HG02870 (cell line): ENCODE measurements around the gene LCLAT1.
"Not testable (repeated sequence)": the region's sequence is repeated elsewhere in the genome, so short reads cannot be mapped to it uniquely, and the experiment has no call there.

Experiments
- ATAC-seq: cut with Tn5 transposase; IDR thresholded peaks from one replicate; pipeline ENCODE4 v1.9.1; 2021; ENCODE audit warnings: mild to moderate bottlenecking, moderate library complexity; ENCODE audit not compliant: unreplicated experiment

LCLAT1 gene

GRCh38 chr2:30453498-30453897 is 6.5 kb downstream of the LCLAT1 start:
- no peak for ATAC-seq

DNA sequence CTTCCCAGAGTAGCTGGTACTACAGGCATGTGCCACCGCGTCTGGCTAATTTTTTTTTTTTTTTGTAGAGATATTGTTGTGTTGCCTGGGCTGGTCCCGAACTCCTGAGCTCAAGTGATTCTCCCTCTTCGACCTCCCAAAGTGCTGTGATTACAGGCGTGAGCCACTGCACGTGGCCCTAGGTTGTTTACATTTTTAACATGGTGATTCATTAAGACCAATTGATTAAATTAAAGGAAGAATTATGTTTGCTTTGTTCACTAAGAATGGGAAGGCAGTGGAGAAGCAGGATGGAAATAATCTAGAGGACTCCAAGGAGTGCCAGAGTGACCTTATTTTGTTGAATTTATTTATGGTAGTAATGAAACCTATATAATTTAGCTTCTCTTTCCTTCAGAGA is 7.5 kb downstream of the LCLAT1 start:
- ATAC-seq: no peak

DNA sequence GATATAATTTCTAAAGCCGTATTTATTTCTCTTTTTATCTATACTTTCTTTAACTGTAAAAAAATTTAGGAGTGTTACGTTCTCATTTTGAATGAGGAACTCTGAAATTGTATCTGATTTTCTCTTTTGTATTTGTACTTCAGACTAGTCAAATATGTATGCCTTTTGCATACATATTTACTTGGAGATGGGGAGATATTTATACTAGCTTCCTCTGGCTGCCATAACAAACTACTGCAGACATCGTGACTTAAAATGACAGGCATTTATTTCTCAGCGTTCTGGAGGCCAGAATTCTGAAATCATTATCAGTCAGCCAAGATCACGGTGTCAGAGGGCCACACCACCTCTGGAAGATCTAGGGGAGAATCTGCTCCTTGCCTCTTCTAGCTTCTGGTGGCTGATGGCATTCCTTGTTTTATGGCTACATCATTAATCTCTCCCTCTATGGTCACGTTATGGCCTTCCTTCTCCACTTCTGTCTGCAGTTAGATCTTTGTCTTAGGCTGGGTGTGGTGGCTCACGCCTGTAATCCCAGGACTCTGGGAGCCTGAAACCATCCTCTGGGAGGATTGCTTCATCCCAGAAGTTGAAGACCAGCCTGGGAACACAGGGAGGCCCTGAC is 8.2 kb downstream of the LCLAT1 start:
- ATAC-seq: no peak

DNA sequence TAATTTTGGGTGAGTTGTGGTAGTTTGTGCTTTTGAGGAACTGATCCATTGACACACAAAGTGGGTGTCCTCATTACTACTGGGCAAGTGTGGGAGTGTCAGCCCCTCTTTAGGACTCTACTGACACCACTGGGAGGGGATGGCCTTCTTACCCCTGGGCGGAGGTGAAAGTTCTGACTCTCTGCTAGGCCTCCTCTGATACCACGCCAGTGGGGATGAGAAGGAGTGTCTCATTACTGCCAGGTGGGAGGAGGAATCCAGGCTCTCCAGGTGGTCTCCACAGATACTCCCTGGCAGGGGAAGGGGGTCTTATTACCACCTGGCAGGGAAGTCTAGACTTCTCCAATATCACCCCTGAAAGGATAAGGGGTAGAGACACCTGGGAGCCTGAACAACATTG is 9.1 kb downstream of the LCLAT1 start:
- ATAC-seq: no peak

- ATAC-seq: no peak
Measured at GRCh38 chr2:30456579-30456978, 9.5 kb downstream of the LCLAT1 start.

- ATAC-seq: no peak
Measured at GRCh38 chr2:30457296-30457695, 10.2 kb downstream of the LCLAT1 start.

DNA sequence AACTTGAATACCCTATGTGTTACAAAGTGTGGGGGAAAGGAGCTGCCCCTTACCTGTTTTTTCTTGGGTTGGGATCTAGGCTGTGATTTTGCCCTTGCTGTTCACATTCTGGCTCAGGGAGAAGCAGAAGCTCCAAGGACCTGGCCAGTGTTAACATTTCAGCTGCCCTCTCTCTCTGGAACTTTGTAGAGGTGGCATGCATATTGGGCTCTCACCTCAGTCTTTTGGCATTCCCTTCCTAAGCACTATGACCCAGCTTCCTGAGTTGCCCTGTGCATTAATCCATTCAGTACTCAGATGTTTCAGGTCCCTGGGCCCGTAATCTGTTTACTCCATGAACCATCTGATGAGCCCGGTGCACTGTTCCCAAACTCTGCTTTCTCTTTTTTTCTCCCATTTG is 12.1 kb downstream of the LCLAT1 start:
- ATAC-seq: no peak

DNA sequence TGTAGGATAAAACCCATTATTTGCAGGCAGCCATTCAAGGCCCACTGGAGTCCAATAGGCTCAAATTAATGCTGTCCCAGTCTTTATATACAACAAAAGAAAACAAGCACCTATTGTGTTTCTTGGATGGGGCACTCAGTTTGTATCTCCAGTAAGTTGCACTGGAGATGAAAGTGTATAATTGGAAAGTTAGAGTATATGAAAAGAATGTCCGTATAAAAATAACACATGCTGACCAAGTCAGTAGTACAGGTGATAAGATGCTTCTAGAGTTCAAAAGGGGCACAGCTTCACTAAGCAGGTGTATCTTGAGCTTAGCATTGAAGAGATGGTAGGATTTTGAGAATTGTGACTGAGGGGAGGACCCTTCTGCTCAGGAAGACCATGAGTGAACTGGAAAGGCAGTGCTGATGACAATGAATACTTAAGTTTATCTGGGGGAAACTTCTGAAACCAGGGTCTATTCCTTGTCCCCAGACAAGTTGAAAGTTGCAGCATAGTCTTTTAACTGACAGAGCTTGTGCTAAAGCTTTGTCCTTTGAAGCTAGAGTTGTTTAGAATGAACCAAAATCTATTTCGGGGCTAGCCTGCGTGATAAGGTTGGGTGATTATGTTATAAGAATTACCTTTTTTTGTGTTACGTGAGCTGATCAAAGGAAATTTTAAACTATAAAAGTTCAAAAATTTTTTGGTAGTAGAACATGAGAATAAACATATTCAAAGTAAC is 15.2 kb downstream of the LCLAT1 start:
- no peak for ATAC-seq

- no peak for ATAC-seq
Measured at GRCh38 chr2:30463535-30463934, 16.5 kb downstream of the LCLAT1 start.

DNA sequence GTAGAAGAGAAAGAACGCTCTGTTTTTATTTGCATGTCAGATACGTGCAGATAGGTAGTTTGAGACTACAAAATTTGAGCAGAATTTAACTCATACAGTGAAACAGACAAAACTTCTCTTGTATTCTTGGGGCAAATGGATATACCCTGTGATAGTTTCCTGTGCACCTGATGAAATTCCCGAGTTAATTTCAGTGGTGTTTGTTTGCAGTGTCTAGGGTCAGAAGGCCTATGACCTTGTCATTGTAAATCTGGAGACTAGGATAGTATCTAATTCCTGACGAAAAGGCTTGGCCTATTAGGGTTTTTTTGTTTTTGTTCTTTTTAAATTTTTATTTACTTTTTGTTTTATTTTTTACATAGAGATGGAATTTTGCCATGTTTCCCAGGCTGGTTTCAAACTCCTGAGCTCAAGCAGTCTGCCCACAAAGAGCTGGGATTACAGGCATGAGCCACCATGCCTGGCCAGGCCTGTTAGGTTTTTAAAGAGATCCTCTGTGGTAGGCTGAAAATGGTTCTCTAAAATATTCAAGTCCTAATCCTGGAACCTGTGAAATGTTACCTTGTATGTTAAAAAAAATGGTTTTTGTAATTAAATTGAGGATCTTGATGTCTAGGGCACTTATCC is 17.6 kb downstream of the LCLAT1 start:
- ATAC-seq: no peak

GRCh38 chr2:30465171-30465545 is 18.1 kb downstream of the LCLAT1 start:
- ATAC-seq: no peak

GRCh38 chr2:30466216-30466615 is 19.2 kb downstream of the LCLAT1 start:
- no peak for ATAC-seq

- not testable (repeated sequence) for ATAC-seq
Measured at GRCh38 chr2:30467062-30467826, 20.2 kb downstream of the LCLAT1 start.

- no peak for ATAC-seq
Measured at GRCh38 chr2:30470426-30470825, 23.4 kb downstream of the LCLAT1 start.

GRCh38 chr2:30472326-30472725 is 25.3 kb downstream of the LCLAT1 start:
- no peak for ATAC-seq

GRCh38 chr2:30475542-30475941 is 28.5 kb downstream of the LCLAT1 start:
- no peak for ATAC-seq

GRCh38 chr2:30476636-30477035 is 29.6 kb downstream of the LCLAT1 start:
- ATAC-seq: no peak

DNA sequence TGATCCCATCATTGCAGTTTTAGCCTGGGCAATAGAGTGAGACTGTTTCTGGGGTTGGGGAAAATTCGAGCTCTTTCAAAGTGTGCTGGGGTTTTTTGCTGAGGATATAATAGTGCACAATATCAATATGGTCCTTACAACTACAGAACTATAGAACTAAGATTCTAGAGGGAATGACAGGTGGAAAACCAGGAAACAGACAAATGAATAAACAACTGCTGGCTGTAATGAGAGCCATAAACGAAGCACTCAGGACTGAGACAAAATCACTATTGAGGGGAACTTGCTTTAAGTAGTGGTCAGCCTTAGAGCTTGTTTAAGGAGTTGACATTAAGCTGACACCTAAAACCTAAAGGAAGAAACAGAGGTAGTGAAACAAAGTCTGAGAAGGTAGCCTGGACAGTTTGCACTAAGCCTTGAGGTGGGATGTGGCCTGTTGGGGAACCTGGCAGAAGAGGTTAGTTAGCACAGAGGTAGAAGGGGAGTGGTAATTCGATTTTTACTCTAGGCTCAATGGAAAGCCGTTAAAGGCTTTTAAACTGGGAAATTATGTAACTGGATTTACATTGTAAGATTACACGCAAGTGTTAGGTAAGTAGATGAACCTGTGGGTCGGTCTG is 33.8 kb downstream of the LCLAT1 start:
- ATAC-seq: no peak

DNA sequence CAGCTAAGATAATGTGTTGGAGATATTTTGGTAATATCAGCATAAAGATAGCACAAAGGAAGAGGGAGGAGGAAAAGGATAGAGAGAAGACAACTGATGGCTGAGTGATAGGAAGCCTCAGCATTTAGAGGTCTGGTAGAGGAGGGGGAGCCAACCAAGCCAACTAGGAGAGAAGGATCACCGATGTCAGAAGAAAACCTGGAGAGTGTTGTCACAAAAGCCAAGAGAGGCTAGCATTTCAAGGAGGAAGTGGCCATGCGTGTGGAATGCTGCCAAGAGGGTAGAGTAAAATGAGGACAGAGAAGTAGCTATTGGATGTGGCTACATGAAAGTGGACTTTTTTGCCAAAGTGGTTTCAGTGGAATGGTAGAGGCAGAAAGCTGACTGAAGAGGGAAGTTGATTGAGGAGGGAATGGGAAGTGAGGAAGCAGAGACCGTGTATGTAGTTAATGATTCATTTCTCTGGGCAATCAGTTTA is 34.3 kb downstream of the LCLAT1 start:
- no peak for ATAC-seq

DNA sequence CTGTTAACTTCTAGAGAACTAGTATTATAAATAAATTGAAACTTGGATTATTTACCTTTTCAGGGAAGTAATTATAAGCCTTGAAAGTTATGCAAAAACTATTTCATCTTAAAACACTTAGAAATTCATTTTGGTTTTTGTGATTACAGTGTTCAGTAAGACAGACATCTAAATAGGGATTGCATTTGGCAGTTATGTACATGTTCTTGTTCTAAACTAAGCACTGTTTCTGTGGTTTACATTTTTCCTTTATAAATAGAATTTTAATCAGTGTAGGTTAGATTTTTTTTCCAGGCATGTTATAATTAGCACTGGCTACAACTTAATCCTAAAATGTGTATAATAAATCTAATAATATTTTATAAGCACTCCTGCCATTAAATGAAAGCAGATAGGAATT is 35.0 kb downstream of the LCLAT1 start:
- no peak for ATAC-seq

GRCh38 chr2:30484145-30484544 is 37.1 kb downstream of the LCLAT1 start:
- no peak for ATAC-seq
